Skin of body (tissue), 2 donors: ENCODE measurements around the gene DLST. TPM values are rescaled to one million over a fixed set of nuclear protein-coding genes. Genes with fewer than 3 reads are reported as not detected.
A peak's percentile ranks its signal among the peaks of the same experiment; 100 is the strongest.

Experiments used
- DNase-seq: peaks from one replicate; lab custom pipeline; 2025; lab: John Stamatoyannopoulos, UW
- total RNA-seq: library from RNA; depleted of rRNA; stranded (reverse); fragments of >200 nt; gene quantifications from one replicate; pipeline ENCODE4 v1.2.3, GENCODE V29; 2014

Gene DLST
- total RNA-seq, 1 donor from 2014 or later: 68.8 TPM

DNA sequence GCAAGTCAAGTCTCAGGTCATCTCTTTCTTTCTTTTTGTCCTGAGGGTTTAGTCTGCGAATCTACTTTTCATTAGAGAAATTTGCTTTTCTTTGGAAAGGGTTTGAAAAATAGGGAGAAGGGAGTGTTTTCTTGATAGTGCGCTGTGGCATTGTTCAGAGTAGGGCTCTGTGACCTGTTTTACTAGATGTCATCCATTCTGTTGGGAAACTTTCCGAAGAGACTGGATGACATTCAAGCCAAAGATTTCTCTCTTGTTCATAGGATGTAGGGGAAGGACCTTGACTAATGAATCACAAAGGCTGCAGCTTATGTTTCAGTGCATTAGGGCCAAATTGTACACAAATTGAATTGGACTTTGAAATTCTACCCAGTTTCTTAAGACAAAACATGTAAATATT lies 14.7 kb downstream of the DLST start:
- DNase-seq: no peak

DNA sequence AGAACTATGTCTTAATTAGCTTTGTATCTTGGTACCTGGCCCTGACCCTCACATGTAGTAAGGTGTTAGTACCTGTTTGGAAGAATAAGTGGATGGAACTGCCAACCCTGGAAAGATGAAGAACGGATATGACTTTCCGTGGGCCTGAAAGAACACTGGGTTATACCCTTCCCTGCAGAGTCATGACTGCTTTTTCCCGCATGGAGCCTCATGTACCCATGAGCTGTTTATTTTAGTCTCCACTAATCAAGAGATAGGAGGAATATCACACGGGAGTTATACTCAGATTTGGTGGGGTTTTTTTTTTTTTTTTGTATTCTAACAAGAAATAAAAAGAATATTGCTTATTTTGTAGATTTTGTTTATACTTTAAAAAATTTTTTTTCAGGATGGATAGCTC lies 15.9 kb downstream of the DLST start:
- no peak for DNase-seq

DNA sequence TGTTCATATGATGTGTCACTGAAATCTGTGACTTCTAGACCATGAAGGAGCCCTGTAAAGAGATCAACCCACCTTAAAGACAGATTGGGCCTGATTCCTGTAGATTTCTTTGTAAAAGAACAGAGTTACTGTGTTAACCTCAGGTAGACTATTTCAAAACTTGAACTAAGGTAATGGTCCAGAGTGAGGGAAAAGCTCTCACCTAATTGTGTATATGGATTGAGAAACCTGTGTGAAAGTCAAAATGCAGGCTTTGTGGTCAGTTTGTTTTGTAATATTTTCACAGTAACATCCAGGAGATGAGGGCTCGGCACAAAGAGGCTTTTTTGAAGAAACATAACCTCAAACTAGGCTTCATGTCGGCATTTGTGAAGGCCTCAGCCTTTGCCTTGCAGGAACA lies 16.4 kb downstream of the DLST start:
- no peak for DNase-seq

DNA sequence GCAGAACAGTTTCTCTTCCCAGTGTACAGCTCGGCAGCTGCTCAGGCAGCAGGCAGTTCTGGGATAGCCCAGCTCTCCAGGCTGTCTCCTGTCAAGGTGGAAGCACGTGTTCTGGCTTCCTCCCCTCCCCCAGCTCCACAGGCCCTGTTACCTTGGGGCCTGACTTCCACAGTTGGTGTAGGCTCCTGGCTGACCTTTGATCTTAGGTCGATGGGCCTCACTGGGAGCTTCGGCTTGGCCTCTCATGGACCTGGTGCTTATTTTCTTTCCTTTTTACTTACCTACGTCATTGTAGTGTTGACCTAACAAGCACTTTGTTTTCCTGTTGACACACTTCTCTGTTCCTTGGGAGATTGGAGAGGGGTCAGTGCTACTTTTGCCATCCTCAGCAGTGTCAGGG lies 17.0 kb downstream of the DLST start:
- no peak for DNase-seq

DNA sequence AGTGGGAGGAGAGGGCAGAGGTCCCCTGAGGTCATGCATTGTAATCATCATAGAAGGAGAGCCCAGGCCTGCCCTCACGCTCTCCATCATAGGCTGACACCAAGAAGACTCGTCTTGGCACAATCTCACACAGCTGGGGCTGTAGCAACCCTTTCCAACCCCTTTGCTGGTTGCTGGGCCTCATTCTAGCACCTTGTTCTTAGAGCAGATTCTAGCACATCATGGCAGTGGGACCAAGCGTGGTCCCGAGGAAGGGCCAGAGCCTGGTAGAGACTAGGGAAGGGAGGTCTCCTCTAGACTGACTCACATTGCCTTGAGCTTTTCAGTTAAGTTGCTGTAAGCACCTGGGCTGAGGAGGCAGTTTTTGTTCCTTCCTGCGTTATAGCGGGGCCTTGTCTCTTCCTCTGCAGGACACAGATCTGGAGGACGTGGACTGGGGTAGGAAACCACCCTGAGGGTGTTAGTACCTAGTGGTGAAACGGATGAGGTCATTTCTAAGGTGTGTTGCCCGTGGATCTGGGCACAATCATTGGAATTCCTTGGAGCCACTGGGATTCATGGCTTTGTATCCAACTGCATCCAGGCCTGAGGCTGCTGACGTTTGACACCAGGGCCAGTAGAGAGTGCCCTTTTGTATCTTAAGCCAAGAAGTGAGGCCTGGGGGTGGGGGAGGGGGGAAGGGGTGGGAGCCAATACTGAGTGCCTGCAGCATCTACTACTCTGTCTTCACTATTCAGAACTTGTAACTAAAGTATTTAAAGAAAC lies 21.4 kb downstream of the DLST start:
- DNase-seq: no peak

DNA sequence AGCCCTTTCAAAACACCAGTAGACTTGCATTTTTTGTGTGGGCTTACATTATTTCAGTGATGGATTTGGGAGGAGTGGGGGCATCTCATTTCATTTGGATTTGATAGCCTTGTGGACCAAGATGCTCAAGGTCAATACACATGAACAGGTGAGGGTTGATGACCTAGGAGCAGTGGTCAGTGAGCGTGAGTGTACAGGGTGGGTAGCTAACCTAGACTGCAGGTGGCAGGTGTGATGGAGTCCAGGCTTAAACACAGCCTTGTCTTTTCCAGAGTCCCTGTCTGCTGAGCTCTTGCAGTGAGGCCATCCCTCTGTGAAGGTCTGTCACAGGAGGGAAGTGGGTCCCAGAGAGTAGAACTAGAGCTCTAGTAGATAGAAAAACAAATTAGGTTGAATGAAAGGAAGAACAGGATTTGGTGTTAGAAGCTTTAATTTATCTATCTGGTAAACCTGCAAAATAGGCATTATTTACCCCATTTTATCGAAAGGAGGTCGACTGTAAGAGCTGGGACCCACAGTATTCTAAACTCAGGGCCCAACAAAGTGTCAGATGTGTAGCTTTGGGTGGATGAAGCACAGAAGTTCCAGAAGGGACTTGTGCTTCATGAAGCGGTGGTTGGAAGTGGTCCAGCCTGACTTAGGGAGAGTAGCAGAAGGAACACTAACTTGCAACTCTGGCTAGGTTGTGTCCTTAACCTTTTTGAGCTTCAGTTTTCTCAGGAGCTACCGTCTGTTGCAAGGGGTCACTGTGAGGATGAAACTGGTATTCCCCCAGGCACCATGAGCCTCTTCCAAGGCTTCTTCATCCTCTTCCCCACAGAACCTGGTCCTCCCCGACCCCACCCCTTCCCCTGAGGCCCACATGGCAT lies 23.2 kb downstream of the DLST start:
- DNase-seq: no peak

DNA sequence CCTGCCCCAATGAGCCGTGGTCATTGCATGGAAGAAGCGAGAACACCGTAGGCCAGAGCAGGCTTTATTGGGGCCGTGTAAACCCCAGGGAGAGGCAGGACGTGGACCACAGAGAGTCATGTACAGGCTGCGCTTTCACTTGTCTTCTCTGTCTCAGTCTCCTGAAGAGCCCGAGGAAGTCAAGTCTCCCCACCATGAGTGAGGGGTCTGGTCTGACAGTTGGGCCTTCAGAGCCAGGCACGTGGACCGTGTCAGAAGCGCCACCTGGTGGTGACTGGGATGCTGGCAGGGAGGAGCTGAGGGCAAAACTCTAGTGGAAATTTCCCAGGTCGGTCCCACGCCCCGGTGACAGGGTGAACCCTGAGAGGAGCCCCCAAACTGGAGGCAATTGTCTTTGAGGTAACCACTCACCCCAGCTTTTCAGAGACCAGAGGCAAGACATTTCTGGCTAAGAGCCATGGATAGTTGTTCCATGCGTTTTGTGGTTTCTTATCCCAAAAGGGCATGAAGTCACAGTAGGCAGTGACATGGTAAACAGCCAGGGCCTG lies 24.0 kb downstream of the DLST start:
- DNase-seq: peak; percentile 44

DNA sequence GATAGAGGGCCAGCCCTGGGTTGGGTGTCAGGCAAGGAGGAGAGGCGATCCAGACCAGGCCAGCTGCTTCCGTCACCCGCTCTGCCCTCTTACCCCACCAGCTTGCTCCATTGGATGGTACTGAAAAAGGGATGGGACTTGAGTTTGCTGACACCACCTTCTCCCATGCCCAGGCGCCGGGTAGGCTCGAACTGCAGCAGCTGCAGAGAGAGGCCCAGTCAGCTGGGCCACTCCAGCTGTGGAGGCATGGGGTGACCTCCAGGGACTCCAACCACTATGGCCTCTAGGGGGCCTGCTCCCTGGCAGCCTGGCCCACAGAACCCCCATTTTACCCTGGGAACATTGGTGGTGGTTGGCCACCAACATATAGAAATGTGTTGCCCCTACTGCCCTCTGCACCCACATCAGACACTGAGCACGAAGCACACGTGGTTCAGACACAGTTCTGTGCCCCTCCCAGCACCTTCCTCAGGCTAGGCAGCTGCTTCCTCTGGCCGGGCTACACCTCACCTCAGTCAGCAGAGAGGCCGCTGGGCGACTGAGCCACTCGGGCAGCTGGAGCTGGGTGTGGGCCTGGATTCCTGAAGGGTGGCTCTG lies 25.3 kb downstream of the DLST start:
- no peak for DNase-seq

DNA sequence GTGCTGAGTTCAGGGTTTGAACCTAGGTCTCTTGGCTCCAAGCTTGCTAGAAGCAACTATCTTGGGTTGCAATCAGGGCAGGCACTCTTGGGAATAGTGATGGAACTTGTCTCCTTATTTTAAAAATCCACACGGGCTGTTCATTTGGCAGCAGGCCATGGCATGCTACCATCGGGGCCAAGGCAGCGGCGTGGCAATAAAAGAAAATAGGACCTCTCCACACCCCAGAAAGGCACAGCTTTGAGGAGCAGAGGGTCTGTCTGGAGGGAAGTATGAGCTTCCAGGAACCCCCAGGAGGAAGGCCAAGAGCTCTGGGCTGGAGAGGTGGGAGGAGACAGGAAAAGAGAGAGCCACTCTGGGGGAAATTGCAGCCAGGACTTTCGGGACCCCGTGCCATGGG lies 26.0 kb downstream of the DLST start:
- DNase-seq: no peak

DNA sequence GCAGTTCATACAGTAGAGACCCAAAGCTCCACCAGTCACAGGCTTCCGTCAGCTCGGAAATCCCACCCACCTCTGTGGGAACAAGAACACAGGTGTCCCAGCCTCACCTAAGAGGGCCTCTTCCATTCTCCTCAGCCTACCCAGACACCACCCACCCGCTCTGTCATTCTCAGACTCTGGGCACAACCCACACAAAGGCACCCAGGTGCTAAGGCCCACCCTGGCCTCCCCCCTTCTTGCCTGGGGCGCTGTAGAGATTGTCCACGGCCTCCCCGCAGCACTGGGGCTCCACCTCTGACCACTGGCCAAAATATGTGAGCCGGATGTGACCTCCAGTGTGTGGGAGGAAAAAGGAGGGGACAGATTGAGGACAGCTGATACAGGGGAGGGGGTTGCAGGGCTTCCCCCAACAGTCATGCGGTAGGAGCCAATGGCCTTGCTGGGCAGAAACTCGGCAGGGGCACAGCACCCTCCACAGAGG lies 27.2 kb downstream of the DLST start:
- DNase-seq: no peak

DNA sequence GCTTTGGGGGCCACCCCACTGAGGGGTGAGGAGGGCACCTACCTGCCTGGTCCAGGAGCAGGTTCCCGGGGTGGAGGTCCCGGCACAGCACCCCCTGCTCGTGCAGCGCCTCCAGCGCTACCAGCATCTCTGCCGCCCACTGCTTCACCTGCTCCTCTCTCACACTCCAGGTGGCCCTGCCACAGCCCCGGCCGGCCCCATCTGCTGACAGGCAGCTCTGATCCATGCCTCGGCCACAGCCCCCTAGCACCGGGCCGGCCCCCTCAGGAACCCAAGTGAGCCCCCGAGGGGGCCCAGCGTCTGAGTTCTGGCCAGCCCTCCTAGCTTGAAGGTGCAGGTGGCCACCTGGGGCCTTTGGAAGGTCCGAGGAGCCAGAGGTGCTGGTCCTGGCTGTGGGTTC lies 27.8 kb downstream of the DLST start:
- no peak for DNase-seq

DNA sequence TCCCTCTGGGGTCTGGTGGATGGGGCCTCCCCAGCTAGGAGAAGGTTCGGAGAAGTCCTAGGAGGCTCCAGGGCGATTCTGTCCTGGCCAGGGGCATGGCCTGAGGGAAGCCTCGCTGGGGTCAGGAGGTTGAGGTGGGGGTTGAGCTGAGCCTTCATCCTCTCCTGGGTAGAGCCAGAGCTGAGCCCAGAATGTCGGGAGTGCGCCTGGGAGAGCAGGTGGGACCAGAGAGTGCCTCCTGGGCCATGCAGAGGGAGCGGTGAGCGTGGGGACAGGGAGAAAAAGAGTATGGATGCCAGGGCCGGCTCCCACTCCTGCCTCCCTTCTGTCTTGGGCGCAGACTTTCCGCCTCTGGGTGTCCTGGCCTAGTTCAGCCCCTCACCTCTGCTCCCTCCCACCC lies 28.2 kb downstream of the DLST start:
- no peak for DNase-seq

DNA sequence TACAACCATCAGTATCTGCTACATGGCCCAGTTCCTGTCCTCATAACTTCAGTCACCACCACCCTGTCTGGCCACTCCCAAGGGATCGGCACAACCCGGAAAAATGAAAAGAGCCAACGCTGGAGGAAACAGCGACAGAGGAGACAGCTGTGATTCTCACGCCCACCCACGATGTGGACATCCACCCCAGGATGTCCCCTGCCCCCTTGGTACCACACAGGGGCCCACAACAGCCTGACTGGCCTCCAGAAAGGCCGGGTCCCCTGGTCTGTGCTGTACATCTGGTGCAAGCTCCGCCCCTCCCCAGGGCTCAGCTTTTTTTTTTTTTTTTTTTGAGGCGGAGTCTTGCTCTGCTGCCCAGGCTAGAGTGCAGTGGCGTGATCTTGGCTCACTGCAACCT lies 28.8 kb downstream of the DLST start:
- no peak for DNase-seq

DNA sequence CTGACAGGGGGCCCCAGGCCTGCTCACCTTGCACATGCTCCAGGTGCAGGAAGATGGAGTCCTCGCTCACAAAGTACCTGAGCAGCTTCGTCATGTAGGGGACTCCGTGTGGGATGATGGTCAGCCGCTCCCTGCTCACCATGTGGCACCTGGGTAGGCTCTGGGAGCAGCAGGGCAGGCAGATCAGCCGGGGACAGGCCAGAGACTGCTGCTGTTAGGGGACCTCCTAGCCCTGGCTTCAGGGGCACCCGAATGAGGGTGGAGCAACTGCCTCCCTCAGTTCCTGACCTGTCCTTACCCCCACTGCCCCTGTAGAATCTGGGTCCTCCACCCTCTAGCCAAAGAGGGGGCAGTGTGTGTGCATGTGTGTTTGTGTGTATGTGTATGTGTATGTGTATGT lies 29.5 kb downstream of the DLST start:
- DNase-seq: no peak

DNA sequence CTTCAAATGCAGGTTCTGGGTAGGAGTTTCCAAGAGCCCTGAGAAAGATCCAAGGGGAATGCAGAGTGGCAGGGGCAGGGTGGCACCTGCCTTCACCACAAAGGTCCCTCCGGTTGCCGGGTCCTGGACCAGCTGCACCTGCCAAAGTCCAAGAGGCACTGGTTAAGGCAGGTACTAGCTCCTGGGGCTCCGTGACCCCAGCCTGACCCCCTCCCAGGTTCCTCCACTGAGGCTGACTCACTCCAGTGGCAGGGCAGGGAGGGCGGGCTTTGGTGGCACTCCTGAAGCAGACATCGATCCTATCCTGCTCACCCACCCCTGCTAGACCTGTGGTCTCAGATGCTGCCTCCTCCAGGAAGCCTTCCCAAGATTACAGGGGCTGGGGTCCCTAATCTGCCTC lies 30.0 kb downstream of the DLST start:
- DNase-seq: no peak

DNA sequence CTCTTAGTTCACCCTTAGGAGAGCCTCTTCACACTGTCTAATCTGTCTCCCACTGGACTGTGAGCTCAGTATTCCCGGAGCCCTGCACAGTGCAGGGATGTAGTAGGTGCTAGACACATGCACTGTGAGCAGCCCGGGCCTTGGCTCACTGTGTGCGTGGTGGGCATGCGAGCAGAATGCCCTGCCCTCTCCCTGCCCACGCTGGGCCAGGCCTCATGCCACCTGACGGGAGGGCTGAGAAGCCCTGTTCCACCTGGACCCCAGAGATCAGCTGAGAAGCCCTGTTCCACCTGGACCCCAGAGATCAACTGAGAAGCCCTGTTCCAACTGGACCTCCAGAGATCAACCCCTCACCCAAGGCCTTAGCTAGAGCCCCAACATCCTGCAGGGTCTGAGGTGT lies 30.4 kb downstream of the DLST start:
- DNase-seq: no peak

DNA sequence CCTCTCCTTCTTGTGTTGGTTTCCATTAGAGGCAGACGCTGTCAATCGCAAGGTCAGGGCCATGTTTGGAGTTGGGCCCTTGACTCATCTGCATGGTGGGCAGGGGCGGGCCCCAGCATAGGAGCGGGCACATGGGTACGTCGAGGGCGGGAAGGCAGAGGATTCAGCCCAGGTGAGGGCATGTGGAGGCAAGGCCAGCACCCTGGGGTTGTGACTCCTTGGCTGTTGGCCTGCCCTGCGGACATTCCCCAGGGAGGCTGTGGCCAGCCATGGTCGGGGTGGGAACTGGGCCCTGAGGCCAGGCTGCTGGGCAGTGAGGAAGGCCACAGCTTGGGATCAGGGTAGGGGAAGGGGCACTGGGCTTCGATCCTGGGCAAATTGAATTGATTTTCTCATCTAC lies 31.1 kb downstream of the DLST start:
- no peak for DNase-seq

DNA sequence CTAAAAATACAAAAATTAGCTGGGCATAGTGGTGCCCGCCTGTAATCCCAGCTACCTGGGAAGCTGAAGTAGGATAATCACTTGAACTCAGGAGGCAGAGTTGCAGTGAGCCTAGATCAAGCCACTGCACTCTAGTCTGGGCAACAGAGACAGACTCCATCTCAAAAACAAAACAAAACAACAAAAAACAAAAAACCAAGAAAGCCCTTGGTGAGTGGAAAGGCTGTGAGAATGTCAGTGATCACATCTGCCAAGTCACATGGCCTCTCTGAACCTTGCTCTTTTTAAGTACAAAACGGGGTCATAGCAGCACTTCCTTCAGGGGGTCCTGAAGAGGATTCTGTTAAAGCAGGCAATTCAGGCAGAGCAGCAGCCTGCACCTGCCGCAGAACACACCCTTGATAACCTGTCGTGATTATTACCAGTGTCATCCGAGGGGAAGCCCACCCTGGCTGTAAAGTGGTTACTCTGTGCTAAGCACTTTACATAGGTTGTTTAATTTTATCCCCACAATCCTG lies 31.7 kb downstream of the DLST start:
- DNase-seq: no peak

DNA sequence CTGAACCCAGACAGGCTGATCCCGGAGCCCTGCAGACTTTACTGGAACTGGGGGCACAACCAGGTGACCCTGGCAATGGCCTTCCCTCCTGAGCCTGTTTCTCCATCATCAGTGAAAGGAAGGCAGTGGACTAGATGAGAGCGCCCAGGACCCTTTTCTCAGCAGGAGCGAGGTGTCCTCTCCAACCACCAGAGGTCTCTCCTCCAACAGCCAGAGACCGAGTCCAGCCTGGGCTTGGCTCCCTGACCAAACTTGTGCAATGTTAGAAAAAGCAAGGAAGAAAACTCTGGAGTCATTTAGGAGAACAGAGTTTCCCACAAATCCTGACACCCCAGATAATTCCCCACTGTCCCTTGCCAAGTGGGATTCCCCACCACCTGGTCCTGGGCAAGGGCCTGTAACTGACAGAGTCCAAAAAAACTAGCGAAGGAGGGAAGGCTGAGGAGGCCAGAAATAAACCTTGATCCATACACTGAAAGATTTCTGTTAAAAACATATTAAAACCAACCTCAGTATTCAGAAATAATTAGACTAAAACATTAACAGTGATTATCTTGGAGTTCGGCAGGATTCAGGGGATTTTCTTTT lies 32.4 kb downstream of the DLST start:
- peak; percentile 34 for DNase-seq

DNA sequence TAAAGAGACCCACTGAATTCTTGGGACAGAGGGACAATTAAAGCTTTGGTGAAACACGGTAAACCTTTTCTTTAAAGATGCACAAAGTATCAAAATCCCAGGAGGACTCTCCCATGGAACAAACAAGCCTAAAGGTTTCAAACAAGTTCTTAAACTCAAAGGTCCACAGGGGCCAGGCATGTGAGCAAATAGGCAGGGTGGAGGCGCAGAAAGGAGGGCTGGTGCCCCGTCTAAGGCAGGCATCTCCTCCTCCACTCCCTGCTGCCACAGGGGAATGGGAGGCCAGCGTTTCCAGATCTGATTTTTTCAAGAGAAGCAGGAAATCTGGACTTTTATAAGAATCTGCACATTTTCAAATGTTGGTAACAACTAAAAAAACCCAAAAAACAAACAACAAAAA lies 33.7 kb downstream of the DLST start:
- no peak for DNase-seq

DNA sequence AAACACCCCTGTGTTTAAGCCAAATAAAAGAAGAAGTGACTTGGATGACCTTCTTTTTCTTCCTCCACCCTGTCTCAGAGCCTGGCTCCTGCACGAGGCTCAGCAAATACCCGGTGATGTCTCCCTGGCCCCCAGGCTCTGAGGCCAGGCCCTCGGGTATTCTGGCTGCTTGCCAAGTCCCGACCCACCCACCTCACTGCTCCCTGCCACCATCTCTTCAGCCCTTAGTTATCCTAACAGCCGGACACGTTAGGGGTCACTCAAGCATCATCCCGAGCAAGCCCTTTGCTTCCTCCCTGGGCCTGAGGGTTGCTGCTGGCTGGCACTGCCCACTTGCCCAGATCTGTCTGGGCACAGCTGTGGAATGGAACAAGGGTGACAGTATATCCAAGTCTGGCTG lies 34.1 kb downstream of the DLST start:
- DNase-seq: no peak

DNA sequence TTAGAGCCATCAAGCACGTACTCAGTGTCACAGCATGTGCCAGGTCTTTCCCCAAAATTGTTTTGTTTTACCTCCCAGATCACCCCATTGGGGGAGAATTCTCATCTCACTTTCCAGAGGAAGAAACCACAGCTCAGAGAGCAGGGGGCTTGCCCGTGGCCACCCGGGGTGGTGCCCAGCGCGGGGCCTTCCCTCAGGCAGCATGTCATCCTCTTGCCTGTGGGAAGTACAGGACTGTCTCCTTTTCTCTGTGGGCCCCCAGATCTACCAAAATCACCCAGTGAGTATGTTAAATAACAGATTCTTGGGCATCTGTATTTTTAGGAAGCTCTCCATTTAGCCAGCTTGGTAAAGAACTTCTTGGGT lies 35.4 kb downstream of the DLST start:
- DNase-seq: no peak
